Left lung (tissue), 10 donors: ENCODE data around the gene PAPSS1. TPM values are rescaled to one million over a fixed set of nuclear protein-coding genes. Genes with fewer than 3 reads are reported as not detected.

Experiments used
- ATAC-seq: fragments of 200-7000 bp; cut with Tn5 transposase; one replicate; pipeline ENCODE4 v1.9.1; 2020; ENCODE audit warnings: moderate library complexity
- DNase-seq, 4 donors: peaks; one replicate each; pipeline ENCODE4 v3.0.0-alpha.2; 2013 to 2020
- H3K27ac ChIP-seq, 2 donors: fragments of 200-600 bp; sonication (generic) in 1 of 2; one replicate each; pipeline versions ENCODE4 v1.5.0 to v1.8.0; 2020 to 2021
- H3K27me3 ChIP-seq, 2 donors: fragments of 200-600 bp; sonication (generic) in 1 of 2; one replicate each; pipeline versions ENCODE4 v1.5.0 to v1.8.0; 2020 to 2021
- H3K36me3 ChIP-seq, 2 donors: fragments of 200-600 bp; sonication (generic) in 1 of 2; one replicate each; pipeline versions ENCODE4 v1.5.0 to v1.8.0; 2020 to 2021
- H3K4me1 ChIP-seq, 2 donors: fragments of 200-600 bp; one replicate each; pipeline ENCODE4 v1.8.0; 2021
- H3K4me3 ChIP-seq, 2 donors: fragments of 200-600 bp; sonication (generic) in 1 of 2; one replicate each; pipeline versions ENCODE4 v1.5.0 to v1.8.0; 2020 to 2021; ENCODE audit warnings: mild to moderate bottlenecking in 1 of 2
- H3K9me3 ChIP-seq, 2 donors: fragments of 200-600 bp; sonication (generic) in 1 of 2; one replicate each; pipeline versions ENCODE4 v1.5.0 to v1.8.0; 2020 to 2021
- intact Hi-C, 2 donors: fragments of 100-400 bp; cut with DNase I; formaldehyde crosslinking; loops; one replicate each; pipeline versions ENCODE4 v1.11.2 to v1.14.2; 2022
- polyA plus RNA-seq, 6 donors: library from polyadenylated mRNA; unstranded; fragments of 120-200 nt; gene quantifications; one replicate each; pipeline ENCODE4 v1.2.1, GENCODE V29; 2013; ENCODE audit not compliant: insufficient read length in 6 of 6
- total RNA-seq, 2 donors: library from RNA; stranded (reverse); fragmentation: NEBNext Ultra II Directional; extraction: Animal tissue kit (Norgen Biotek cat#: 25700); gene quantifications; one replicate each; pipeline ENCODE4 v1.2.1, GENCODE V29; 2021
- TF ChIP-seq, protein P1 (sequence below), 2 donors: fragments of 200-600 bp; sonication (generic) in 1 of 2; IDR thresholded peaks; one replicate each; pipeline versions ENCODE4 v1.5.0 to v1.8.0; 2021; ENCODE audit warnings: antibody characterized with exemption in 2 of 2
- donor health status: DM: no; HTN: yes; CAD: no.
- donor health status: DM: no; HTN: no; CAD: no.

The PAPSS1 gene
- total and polyA plus RNA-seq, 8 donors = 57.5 to 85.3 (median 70.6) TPM

DNA sequence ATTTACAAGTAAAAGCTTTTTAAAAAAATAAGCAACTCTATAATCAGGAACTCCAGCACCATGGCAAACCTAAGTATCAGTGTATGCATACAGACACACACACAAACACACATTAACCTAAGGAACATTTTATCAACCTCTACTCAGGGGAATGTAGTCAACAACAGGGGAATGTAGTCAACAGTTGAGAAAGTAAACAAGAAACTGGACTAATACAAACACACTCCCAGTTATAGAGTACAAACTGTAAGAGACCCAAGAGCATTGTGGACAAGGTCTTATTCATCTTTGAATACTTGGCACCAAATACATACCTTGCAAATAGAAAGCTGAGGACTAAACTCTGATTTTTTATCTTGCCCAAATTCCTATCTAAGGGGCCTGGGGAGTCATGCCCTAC, 36.2 kb downstream of the PAPSS1 start:
- no peak overlapping the region for H3K4me3 ChIP-seq
- H3K36me3 ChIP-seq = peaks cover 0 to 40% of the 10 kb centered on the region in 2 donors
- ATAC-seq (peak; percentile 94), DNase-seq (peak in 1 of 4 donors; percentile 17)
- H3K27ac ChIP-seq = no peak overlapping the region
- TF ChIP-seq, protein P1, sequence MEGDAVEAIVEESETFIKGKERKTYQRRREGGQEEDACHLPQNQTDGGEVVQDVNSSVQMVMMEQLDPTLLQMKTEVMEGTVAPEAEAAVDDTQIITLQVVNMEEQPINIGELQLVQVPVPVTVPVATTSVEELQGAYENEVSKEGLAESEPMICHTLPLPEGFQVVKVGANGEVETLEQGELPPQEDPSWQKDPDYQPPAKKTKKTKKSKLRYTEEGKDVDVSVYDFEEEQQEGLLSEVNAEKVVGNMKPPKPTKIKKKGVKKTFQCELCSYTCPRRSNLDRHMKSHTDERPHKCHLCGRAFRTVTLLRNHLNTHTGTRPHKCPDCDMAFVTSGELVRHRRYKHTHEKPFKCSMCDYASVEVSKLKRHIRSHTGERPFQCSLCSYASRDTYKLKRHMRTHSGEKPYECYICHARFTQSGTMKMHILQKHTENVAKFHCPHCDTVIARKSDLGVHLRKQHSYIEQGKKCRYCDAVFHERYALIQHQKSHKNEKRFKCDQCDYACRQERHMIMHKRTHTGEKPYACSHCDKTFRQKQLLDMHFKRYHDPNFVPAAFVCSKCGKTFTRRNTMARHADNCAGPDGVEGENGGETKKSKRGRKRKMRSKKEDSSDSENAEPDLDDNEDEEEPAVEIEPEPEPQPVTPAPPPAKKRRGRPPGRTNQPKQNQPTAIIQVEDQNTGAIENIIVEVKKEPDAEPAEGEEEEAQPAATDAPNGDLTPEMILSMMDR (IDR thresholded peaks at IDR 0.05) = no peak
- no peaks in the 10 kb centered on the region for H3K27me3 ChIP-seq
- H3K4me1 ChIP-seq = no peaks in the 10 kb centered on the region
- peaks cover 0 to 4% of the 10 kb centered on the region in 2 donors for H3K9me3 ChIP-seq
- intact Hi-C loops = no loop called here

DNA sequence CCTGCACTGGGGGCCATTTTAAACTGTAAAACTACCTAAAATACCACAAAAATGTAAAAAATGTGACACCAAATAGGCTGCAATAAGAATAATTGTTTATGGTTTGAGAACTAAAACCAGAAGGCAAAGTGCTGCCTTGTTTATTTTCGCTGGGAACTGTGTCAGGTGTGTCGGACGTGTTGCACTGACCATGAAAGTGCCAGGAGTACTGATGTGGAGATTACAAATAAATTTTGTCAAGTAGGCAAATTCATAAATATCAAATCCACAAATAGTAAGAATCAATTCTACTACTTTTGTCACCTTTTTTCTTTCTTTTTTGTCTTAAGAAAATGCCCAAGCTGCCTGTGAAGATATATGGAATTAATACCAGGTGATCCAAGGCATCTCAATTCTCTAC, 37.7 kb downstream of the PAPSS1 start:
- Histone ChIP-seq H3K9me3 (peaks cover 0 to 4% of the 10 kb centered on the region in 2 donors), H3K4me3 (no peak overlapping the region), H3K27ac (no peak overlapping the region), H3K36me3 (peaks cover 0 to 54% of the 10 kb centered on the region in 2 donors), H3K4me1 (no peaks in the 10 kb centered on the region), H3K27me3 (no peaks in the 10 kb centered on the region)
- DNase-seq = no peak
- TF ChIP-seq, protein P1 (IDR thresholded peaks at IDR 0.05) = no peak
- intact Hi-C loops = no loop called here
- ATAC-seq = no peak

DNA sequence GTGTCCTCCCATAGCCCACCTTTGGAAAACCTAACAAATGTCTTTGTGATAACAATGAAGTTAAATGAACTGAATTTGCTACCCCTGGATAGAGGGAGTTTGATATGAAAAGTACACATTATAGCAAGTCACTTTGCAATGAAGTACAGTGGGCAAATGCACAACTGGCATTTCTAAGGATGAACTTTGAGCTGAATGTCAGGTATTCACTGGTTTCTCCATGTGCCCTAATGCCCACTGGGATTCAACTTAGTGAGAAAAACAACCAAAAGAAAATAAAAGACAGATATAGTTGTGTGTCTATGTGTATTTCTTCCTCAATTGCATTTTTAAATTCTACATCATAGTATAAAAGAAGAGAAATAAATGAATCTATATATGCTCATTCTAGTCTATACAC, 51.0 kb downstream of the PAPSS1 start:
- ATAC-seq (no peak), DNase-seq (no peak)
- Histone ChIP-seq H3K4me3 (no peak overlapping the region), H3K4me1 (no peaks in the 10 kb centered on the region), H3K36me3 (peaks cover 0 to 4% of the 10 kb centered on the region in 2 donors), H3K27ac (no peak overlapping the region), H3K27me3 (no peaks in the 10 kb centered on the region), H3K9me3 (no peaks in the 10 kb centered on the region)
- TF ChIP-seq, protein P1 (IDR thresholded peaks at IDR 0.05) = no peak
- intact Hi-C loops = no loop called here

DNA sequence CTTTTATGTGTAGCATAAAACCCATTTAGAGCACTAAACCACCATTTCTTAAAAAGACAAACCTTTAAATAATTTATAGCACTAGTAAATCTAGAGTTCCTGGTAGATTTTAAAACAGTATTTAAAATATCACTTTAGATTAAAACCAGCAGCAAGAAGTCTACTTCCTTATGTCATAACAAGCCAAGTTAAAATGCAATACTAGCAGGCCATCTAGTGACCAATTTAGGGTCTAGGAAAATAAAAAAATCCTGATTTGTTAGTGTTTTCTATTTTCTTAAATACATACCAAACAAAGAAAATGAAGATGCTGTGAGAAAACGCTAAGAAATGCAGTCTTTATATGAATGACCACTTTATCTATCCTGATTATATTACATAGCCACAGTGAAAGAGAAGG, 53.9 kb downstream of the PAPSS1 start:
- Histone ChIP-seq H3K27me3 (no peaks in the 10 kb centered on the region), H3K4me1 (no peaks in the 10 kb centered on the region), H3K27ac (no peak overlapping the region), H3K9me3 (no peaks in the 10 kb centered on the region), H3K36me3 (peaks cover 0 to 4% of the 10 kb centered on the region in 2 donors), H3K4me3 (no peak overlapping the region)
- DNase-seq = peak in 2 of 4 donors; percentile 35 to 48
- ATAC-seq = peak; percentile 47
- intact Hi-C loops = no loop called here
- TF ChIP-seq, protein P1 (IDR thresholded peaks at IDR 0.05) = peak in 1 of 2 donors; percentile 30

DNA sequence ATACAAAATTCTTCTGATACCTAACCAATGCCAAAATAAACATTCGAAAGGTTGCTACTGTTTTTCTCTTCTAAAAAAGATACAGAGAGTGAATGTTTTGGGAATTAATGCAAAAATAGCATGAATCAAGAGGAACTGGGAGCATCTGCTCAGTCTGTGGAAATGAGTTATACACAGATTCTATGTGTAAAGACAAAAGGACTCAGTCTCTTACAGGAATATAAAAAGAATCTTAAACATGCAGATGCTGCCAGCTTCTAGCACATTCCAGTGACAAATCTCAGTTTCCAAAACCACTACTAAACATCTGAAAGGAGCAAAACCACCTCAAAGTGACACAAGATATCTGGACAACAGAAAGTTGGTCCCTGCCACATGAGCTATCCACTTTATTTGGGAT, 55.0 kb downstream of the PAPSS1 start:
- Histone ChIP-seq H3K36me3 (peaks cover 0 to 4% of the 10 kb centered on the region in 2 donors), H3K4me3 (no peak overlapping the region), H3K27me3 (no peaks in the 10 kb centered on the region), H3K9me3 (no peaks in the 10 kb centered on the region), H3K4me1 (no peaks in the 10 kb centered on the region), H3K27ac (no peak overlapping the region)
- TF ChIP-seq, protein P1 (IDR thresholded peaks at IDR 0.05) = no peak
- ATAC-seq (no peak), DNase-seq (no peak)
- intact Hi-C loops = no loop called here
